Frontal cortex (tissue), 4 donors: Measurements from ENCODE around the gene WIZ. TPM values are rescaled to one million over a fixed set of nuclear protein-coding genes. Genes with fewer than 3 reads are reported as not detected.

Experiments used
- DNase-seq, 2 donors: peaks; one replicate each; pipeline ENCODE4 v3.0.0; 2012; ENCODE audit warnings: low spot score in 2 of 2
- FAIRE-seq: peaks from 2 replicates; lab custom pipeline; 2012; peaks lifted over from hg19 to GRCh38; lab: Jason Lieb, UNC
- total RNA-seq: library from RNA; depleted of rRNA; stranded (reverse); fragments of >200 nt; gene quantifications from one replicate; pipeline ENCODE4 v1.2.3, GENCODE V29; 2014
- donor health status: control.
- donor health status: control.
- donor health status: control.

WIZ gene
- total RNA-seq, 1 donor from 2014 or later, result 10.6 TPM

GRCh38 chr19:15445807-15446376, 3.9 kb downstream of the WIZ start:
- no peak for DNase-seq
- FAIRE-seq, result no peak

GRCh38 chr19:15445227-15445605, 4.5 kb downstream of the WIZ start:
- no peak for DNase-seq
- no peak for FAIRE-seq

- DNase-seq (no peak), FAIRE-seq (no peak)
These were observed 5.1 kb downstream of the WIZ start for GRCh38 chr19:15444505-15445226.

- DNase-seq, result no peak
- FAIRE-seq, result no peak
These were observed 5.9 kb downstream of the WIZ start for GRCh38 chr19:15443838-15444237.

- FAIRE-seq (no peak), DNase-seq (no peak)
These were observed 6.4 kb downstream of the WIZ start for GRCh38 chr19:15443325-15443724.

GRCh38 chr19:15442142-15442920, 7.4 kb downstream of the WIZ start:
- FAIRE-seq (no peak), DNase-seq (no peak)

- no peak for DNase-seq
- FAIRE-seq, result no peak
These were observed 8.4 kb downstream of the WIZ start for GRCh38 chr19:15441317-15441716.

GRCh38 chr19:15439821-15440641, 9.7 kb downstream of the WIZ start:
- no peak for DNase-seq
- FAIRE-seq, result no peak

- FAIRE-seq (no peak), DNase-seq (no peak)
These were observed 10.5 kb downstream of the WIZ start for GRCh38 chr19:15439078-15439799.

GRCh38 chr19:15438577-15438976, 11.2 kb downstream of the WIZ start:
- FAIRE-seq, result no peak
- DNase-seq, result no peak

GRCh38 chr19:15438124-15438496, 11.6 kb downstream of the WIZ start:
- no peak for FAIRE-seq
- no peak for DNase-seq

GRCh38 chr19:15437355-15438123, 12.2 kb downstream of the WIZ start:
- FAIRE-seq (no peak), DNase-seq (no peak)

- no peak for FAIRE-seq
- DNase-seq, result no peak
These were observed 13.0 kb downstream of the WIZ start for GRCh38 chr19:15436826-15437110.

GRCh38 chr19:15436012-15436825, 13.5 kb downstream of the WIZ start:
- no peak for FAIRE-seq
- no peak for DNase-seq

- DNase-seq (no peak), FAIRE-seq (no peak)
These were observed 16.2 kb downstream of the WIZ start for GRCh38 chr19:15433519-15434069.

- FAIRE-seq (no peak), DNase-seq (peak; percentile 100)
These were observed 16.9 kb downstream of the WIZ start for GRCh38 chr19:15432629-15433518.

- FAIRE-seq (no peak), DNase-seq (no peak)
These were observed 17.7 kb downstream of the WIZ start for GRCh38 chr19:15432018-15432494.
